Type B pancreatic cell (in vitro differentiated cells): ENCODE measurements around the gene CD47. TPM values are rescaled to one million over a fixed set of nuclear protein-coding genes. Genes with fewer than 3 reads are reported as not detected.

ENCODE experiments used
- DNase-seq: peaks from one replicate; pipeline ENCODE4 v3.0.0; 2021; ENCODE audit warnings: mixed read lengths; ENCODE audit not compliant: unreplicated experiment; ENCODE audit errors: extremely low spot score
- H3K27ac Mint-ChIP-seq: 2 replicates; pipeline ENCODE4 v1.8.0; 2021; ENCODE audit warnings: mild to moderate bottlenecking, mixed read lengths
- H3K27me3 Mint-ChIP-seq: 2 replicates; pipeline ENCODE4 v1.8.0; 2021; ENCODE audit warnings: mixed read lengths
- H3K36me3 Mint-ChIP-seq: 2 replicates; pipeline ENCODE4 v1.8.0; 2021; ENCODE audit warnings: mixed read lengths
- H3K4me1 Mint-ChIP-seq: one replicate; pipeline ENCODE4 v1.8.0; 2021; ENCODE audit warnings: mixed read lengths; ENCODE audit not compliant: unreplicated experiment
- H3K4me3 Mint-ChIP-seq: 2 replicates; pipeline ENCODE4 v1.8.0; 2021; ENCODE audit warnings: mild to moderate bottlenecking, mixed read lengths
- H3K9me3 Mint-ChIP-seq: 2 replicates; pipeline ENCODE4 v1.8.0; 2021; ENCODE audit warnings: mixed read lengths
- CTCF ChIP-seq: fragments of 200-600 bp; sonication (generic); conservative IDR thresholded peaks from 2 replicates; pipeline ENCODE4 v1.5.0; 2021; ENCODE audit warnings: antibody characterized with exemption, mild to moderate bottlenecking
- total RNA-seq: library from RNA; stranded (reverse); gene quantifications from 2 replicates; pipeline ENCODE4 v1.2.1, GENCODE V29; 2021; ENCODE audit warnings: low replicate concordance

Gene CD47
- total RNA-seq, 1 donor from 2014 or later: 113 TPM

GRCh38 chr3:108004647-108005046 lies 86.2 kb downstream of the CD47 start:
- TF ChIP-seq CTCF: no peak
- Mint-ChIP-seq H3K27me3 (no peaks in the 10 kb centered on the region), H3K36me3 (no peaks in the 10 kb centered on the region), H3K4me1 (peaks cover 18% of the 10 kb centered on the region), H3K27ac (no peak overlapping the region), H3K9me3 (peaks cover 4% of the 10 kb centered on the region), H3K4me3 (no peak overlapping the region)
- no peak for DNase-seq

GRCh38 chr3:108001457-108001856 lies 89.4 kb downstream of the CD47 start:
- Mint-ChIP-seq H3K4me3 (no peak overlapping the region), H3K9me3 (peaks cover 8% of the 10 kb centered on the region), H3K36me3 (no peaks in the 10 kb centered on the region), H3K4me1 (peaks cover 32% of the 10 kb centered on the region), H3K27ac (no peak overlapping the region), H3K27me3 (no peaks in the 10 kb centered on the region)
- DNase-seq: no peak
- no peak for TF ChIP-seq CTCF

GRCh38 chr3:107999215-107999775 lies 91.5 kb downstream of the CD47 start:
- peak; percentile 13 for TF ChIP-seq CTCF
- no peaks in the 10 kb centered on the region for H3K36me3 Mint-ChIP-seq
- peak overlapping the region; percentile 11 for H3K27ac Mint-ChIP-seq
- H3K4me1 Mint-ChIP-seq: peaks cover 37% of the 10 kb centered on the region
- H3K4me3 Mint-ChIP-seq: no peak overlapping the region
- DNase-seq: no peak
- no peaks in the 10 kb centered on the region for H3K27me3 Mint-ChIP-seq
- peaks cover 12% of the 10 kb centered on the region for H3K9me3 Mint-ChIP-seq

- peaks cover 47% of the 10 kb centered on the region for H3K4me1 Mint-ChIP-seq
- no peaks in the 10 kb centered on the region for H3K36me3 Mint-ChIP-seq
- no peak for DNase-seq
- no peak for TF ChIP-seq CTCF
- H3K4me3 Mint-ChIP-seq: no peak overlapping the region
- H3K27ac Mint-ChIP-seq: no peak overlapping the region
- peaks cover 12% of the 10 kb centered on the region for H3K9me3 Mint-ChIP-seq
- no peaks in the 10 kb centered on the region for H3K27me3 Mint-ChIP-seq
These were observed 93.2 kb downstream of the CD47 start for GRCh38 chr3:107997671-107998070.

GRCh38 chr3:107995823-107996222 lies 95.0 kb downstream of the CD47 start:
- no peak overlapping the region for H3K27ac Mint-ChIP-seq
- no peak overlapping the region for H3K4me3 Mint-ChIP-seq
- H3K27me3 Mint-ChIP-seq: no peaks in the 10 kb centered on the region
- TF ChIP-seq CTCF: no peak
- no peaks in the 10 kb centered on the region for H3K36me3 Mint-ChIP-seq
- peaks cover 41% of the 10 kb centered on the region for H3K4me1 Mint-ChIP-seq
- peaks cover 9% of the 10 kb centered on the region for H3K9me3 Mint-ChIP-seq
- DNase-seq: no peak
